Stimulated activated CD4-positive, alpha-beta T cell treated with anti-CD3 and anti-CD28 coated beads, Interleukin-2, amount 100 ng/mL, for 24 hours (primary cell): ENCODE data around the gene PCIF1.

Experiments used
- DNase-seq, 2 donors: peaks; one replicate each; pipeline ENCODE4 v3.0.0-alpha.2; 2020

PCIF1 gene

GRCh38 chr20:45904583-45905504, 29.6 kb upstream of the PCIF1 start:
- DNase-seq, result no peak

DNA sequence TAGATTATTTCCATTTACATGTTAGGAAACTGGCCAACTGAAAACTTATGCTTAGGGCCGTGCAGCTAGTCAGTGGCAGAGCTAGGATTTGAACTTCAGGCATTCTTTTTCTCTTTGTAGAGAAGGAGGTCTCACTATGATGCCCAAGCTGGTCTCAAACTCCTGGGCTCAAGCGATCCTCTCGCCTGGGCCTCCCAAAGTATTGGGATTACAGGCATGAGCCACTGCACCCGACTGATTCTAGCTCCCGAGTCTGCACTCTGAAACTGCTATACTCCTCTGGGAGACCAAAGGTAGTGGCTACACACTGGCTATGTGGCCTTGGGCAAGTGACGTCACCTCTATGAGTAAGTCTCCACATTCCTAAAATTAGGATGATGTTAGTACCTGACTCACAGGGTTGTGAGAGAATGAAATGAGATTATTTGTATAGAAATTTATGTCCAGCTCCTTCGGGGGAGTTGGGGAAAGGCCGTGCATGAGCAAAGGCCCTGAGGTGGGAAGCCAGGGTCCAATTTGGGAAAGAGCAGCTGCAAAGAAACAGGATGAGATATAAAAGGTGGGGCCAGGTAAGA, 28.9 kb upstream of the PCIF1 start:
- DNase-seq, result no peak

DNA sequence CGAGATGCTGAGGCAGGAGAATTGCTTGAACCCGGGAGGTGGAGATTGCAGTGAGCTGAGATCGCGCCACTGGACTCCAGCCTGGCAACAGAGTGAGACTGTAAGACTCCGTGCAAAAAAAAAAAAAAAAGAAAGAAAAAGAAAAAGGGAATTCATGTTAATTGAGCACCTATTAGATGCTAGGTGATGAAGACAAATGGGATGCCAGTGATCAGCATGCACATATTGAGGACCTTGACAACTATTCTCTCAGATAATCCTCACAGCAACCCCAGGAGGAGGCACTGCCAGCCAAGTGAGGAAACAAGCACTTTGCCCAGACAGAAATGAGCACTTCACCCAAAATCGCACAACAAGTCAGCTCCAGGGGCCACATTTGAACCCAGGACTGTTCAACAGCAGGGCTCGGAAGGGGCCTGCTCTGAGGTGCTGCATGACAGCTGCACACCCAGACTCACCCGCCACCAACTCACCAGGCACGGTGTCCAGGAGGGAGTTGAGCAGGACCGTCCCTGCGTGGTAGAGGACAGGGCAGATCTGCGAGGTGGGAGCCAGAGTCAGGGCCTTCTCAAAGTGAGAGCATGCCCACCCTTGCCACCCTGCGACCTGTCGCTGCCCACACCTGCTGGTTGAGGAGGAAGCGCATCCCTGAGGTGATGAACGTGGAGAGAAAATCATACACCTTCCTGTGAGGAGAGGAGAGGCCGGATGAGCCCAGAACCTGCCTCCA, 27.1 kb upstream of the PCIF1 start:
- no peak for DNase-seq

- no peak for DNase-seq
Observed at GRCh38 chr20:45908084-45908483, 26.4 kb upstream of the PCIF1 start.

DNA sequence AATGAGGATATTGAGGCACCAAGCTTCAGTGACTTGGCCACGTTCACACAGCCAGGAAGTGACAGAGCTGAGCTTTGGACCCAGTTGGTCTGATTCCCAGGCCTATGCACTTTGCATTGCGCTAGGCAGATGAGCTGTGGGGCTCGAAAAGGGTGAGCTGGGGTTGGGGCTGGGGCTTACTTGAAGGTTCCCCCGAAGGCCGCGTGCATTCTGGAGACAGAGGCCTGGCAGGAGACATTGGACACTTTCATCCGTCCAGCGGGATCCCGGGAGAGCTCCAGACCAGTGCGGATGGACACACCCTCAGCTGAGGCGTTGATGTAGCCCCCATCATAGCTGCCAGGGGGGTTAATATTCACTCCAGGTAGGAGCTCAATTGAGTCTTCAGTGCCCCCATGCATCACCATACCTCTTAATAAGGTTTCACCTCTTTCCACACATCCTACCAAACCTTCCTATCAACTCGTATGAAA, 25.1 kb upstream of the PCIF1 start:
- no peak for DNase-seq

- no peak for DNase-seq
Observed at GRCh38 chr20:45909817-45910669, 24.4 kb upstream of the PCIF1 start.

DNA sequence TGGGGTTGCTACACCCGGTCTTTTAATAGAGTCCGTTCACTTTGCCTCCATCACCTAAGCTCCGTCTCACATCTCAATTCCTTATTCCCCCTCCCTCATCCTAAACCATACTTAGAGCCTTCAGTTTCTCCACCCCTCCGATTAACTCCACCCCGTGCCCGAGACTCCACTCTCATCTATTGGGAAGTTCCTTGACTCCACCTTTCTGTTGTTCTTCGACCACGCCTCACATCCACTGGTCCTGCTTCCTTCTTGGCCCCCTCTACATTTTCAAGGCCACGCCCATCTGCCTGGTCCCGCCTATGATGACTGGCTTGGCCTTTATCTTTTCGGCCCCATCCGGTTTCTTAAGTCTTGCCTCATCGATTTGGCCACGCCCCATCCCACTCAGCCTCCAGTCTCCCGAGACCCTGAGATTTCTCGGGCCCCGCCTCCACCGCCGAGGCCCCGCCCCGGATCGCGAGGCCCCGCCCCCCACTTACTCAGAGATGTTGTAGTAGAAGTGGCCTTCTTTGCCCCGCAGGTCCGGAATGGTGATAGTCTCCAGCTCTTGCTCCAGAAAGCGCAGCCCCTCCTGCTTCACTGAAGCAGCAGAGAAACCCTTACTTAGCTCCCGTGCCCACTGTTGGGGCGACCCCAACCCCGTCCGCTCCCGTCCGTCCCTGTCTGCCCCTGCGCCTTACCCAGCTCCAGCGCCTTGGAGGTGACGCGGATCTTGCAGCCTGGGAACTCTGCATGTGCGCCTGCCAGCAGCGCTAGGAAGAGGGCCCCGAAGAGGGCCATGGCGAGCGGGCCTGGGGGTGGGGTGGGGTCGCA, 23.6 kb upstream of the PCIF1 start:
- DNase-seq, result peak; percentile 93 to 97

GRCh38 chr20:45911486-45912343, 22.8 kb upstream of the PCIF1 start, which contains the start of gene PLTP:
Gene PLTP, minus strand, starts transcription at chr20:45912155. Its CDS starts 703 bp downstream, at chr20:45911452.
- peak; percentile 29 to 38 for DNase-seq

DNA sequence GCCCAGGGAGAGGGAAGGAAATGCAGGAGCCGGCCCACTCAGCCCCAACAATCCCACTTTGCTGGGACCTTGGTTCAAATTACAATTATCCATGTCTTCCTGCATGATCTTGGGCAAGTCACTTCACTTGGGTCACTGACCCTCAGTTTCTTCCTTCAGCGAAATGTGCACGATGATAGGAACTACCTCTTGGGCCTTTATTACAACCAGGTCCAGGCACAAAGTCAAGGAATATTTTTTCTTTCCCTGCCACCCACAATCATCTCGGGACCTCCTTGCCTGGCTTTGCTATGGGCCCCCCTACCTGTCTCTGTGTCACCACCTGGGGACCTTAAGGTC, 22.2 kb upstream of the PCIF1 start:
- DNase-seq, result no peak

DNA sequence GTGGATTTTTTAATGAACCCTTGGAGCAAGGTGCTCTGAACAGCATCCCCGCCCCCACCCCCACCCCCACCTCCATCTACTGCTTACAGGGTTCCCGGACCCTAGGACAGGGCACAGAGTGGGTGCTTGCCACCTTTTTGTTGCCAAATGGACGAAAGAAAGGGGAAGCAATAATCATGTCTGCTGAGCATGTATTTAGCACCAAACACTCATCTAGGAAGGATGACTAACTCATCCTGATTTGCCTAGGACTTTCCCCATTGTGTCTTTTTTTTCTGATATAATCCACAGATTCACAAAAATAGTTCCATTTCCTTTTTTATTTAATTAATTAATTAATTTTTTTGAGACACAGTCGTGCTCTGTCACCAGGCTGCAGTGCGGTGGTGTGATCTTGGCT, 21.4 kb upstream of the PCIF1 start:
- DNase-seq, result no peak

- DNase-seq, result no peak
Observed at GRCh38 chr20:45917790-45918141, 16.7 kb upstream of the PCIF1 start.

DNA sequence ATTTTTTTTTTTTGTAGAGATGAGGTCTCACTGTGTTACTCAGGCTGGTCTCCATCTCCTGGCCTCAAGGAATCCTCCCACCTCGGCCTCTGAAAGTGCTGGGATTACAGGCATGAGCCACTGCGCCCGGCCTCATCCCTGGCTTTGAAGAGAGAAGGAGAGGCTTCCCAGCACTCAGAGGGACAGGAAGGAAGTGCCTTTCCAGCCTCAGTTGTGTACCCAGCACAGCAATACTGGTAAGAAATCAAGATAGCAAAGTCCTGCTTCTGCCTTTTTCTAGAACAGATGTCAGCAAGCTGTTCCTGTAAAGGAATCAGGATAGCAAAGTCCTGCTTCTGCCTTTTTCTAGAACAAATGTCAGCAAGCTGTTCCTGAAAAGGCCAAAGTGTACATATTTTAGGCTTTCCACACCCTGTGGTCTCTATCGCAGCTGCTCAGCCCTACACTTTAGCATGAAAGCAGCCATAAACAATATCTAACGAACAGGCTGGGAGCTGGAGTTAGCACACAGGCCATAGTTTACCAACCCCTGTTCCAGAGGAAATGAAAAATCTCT, 16.2 kb upstream of the PCIF1 start:
- no peak for DNase-seq

GRCh38 chr20:45918779-45919537, 15.5 kb upstream of the PCIF1 start:
- DNase-seq, result no peak

DNA sequence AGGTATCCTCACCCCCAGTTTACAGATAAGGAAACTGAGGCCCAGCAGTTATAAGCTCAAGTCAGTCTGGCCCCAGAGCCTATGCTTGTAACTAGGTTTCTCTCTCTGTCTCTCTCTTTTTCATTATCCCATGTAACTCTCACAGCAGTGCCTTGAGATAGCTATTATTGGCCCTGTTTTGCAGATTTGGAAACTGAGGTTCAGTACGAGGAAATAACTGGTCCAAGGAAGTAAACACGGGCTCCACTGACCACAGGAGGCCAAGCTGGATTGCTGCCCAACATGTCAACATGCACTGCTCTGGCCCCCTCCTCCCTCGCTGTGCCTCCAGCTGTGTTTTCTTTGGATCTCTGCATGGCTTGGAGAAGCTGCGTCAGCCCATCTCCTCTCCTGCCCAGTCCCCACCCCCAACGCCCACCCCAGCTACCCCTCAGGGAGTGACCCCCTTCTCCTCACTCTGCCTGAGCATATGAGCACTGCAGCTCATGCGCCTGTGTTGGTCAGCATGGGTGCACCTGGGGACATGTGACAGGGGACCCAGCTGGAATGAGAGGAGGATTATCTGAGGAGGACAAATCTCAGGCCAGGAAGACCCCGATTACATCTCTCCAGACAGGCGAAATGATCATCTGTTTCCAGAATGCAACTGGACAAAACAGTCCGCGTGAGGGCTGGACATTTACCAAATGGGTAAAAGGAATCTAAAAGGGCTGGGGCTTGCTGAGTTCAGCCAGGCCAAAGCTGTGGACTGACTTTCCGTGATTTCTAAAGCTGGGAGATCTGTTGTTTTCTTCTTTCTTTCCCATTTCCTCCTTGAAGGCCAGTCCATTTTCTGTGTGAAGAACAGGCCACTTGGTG, 14.7 kb upstream of the PCIF1 start:
- no peak for DNase-seq

DNA sequence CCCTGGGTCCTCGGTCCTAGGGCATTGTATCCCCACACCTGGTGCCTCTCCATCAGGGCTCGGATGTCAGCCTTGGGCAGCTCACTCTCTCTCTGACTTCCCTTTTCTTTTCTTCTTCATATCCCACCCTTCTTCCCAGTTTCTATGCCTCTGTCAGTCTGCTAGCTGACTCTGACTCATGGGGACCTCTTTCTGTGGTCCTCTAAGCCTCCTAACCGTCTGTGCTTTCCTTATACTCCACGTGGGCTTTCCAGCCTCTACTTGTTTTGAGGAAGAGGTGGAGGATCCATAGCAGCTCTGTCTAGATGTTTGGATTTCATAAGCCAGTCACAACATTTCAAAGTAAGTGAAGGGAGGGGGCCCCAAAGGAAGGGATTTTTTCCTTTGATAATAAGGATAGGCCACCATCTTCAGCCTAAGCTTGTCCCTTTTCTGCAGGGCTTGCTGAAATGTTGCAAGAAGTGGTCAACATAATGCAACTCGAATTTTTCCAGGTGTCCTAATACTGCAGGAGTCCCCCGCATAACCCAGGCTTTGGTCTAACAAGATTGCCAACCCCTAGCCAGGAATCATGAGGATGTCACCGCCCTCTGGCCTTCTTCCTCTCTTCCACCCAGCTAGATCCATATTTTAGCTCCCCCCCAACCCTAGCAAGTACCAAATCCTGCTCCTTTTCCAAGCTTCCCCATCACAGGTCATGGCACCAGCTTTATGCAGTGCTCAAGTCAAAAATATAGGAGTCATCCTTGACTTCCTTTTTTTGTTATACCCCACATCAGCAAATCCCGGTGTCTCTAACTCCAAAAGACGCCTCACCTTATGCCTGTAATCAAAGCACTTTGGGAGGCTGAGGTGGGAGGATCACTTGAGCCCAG, 13.8 kb upstream of the PCIF1 start:
- no peak for DNase-seq

GRCh38 chr20:45921337-45922189, 12.9 kb upstream of the PCIF1 start:
- no peak for DNase-seq
